Thyroid gland (tissue), 4 donors: ENCODE results near the gene SPARC. TPM values are rescaled to one million over a fixed set of nuclear protein-coding genes. Genes with fewer than 3 reads are reported as not detected.

Experiments
- DNase-seq, 2 donors: peaks; one replicate each; pipeline ENCODE4 v3.0.0-alpha.2; 2019
- H3K27ac ChIP-seq, 3 donors: fragments of 200-600 bp; sonication (generic); 1 replicate in 2 of 3; 2 replicates in 1 of 3; pipeline ENCODE4 v1.5.1; 2016 to 2019; ENCODE audit warnings: mild to moderate bottlenecking in 1 of 3, moderate library complexity in 1 of 3
- H3K27me3 ChIP-seq: fragments of 200-600 bp; sonication (generic); one replicate; pipeline ENCODE4 v1.5.1; 2019
- H3K36me3 ChIP-seq, 2 donors: fragments of 200-600 bp; sonication (generic); one replicate each; pipeline ENCODE4 v1.5.1; 2016 to 2019
- H3K4me1 ChIP-seq, 2 donors: fragments of 200-600 bp; sonication (generic); one replicate each; pipeline ENCODE4 v1.5.1; 2017 to 2019
- H3K4me3 ChIP-seq, 3 donors: fragments of 200-600 bp; sonication (generic); replicated peaks in 1 of 3; 1 replicate in 2 of 3; 2 replicates in 1 of 3; pipeline ENCODE4 v1.5.1; 2016; ENCODE audit warnings: mild to moderate bottlenecking in 1 of 3
- H3K9me3 ChIP-seq: fragments of 200-600 bp; sonication (generic); one replicate; pipeline ENCODE4 v1.5.1; 2017
- CTCF ChIP-seq, 6 experiments: fragments of 200-600 bp in 3 of 6; fragments of 450-650 bp in 3 of 6; sonication (generic) in 3 of 6; IDR thresholded peaks; one replicate each; pipeline ENCODE4 v1.5.1; 2016 to 2019; ENCODE audit warnings: antibody characterized with exemption in 6 of 6, mild to moderate bottlenecking in 2 of 6, inconsistent platforms in 1 of 6, moderate library complexity in 1 of 6
- POLR2A ChIP-seq, 2 donors: fragments of 450-650 bp; IDR thresholded peaks; one replicate each; pipeline ENCODE4 v1.6.1; 2017; ENCODE audit warnings: antibody characterized with exemption in 2 of 2, mild to moderate bottlenecking in 2 of 2, moderate library complexity in 1 of 2
- WGBS, 2 donors: methylation state at CpG; one replicate each; pipeline ENCODE4 v1.1.5; 2017; 5-methylcytosine and 5-hydroxymethylcytosine counted together
- intact Hi-C: fragments of 100-400 bp; cut with DNase I; formaldehyde crosslinking; loops from one replicate; pipeline ENCODE4 v1.15.1; 2023
- total RNA-seq, 4 donors: library from RNA; depleted of rRNA; stranded (reverse); fragments of >200 nt; gene quantifications; one replicate each; pipeline ENCODE4 v1.2.3, GENCODE V29; 2016

SPARC gene
- total RNA-seq, 4 donors from 2014 or later = 302 to 327 (median 309) TPM

DNA sequence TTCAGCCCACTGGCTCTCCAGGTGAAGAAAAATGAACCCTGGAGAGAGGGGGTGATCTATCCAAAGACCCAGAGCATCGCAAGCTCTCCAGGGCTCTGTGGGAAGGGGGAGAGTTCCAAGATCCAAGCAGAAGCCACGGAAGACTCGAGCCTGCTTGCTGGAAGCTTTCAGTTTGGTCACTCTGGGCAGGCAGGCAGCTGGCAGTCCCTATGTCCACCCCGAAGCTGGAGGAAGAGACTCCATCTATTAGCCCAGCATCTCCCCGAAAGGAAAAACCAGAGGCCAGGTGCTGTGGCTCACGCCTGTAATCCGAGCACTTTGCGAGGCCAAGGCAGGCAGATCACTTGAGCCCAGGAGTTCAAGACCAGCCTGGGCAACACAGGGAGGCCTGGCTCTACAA, 10.7 kb upstream of the SPARC start:
- Histone ChIP-seq H3K9me3 (no peaks in the 10 kb centered on the region), H3K4me3 (no peak overlapping the region), H3K36me3 (no peaks in the 10 kb centered on the region), H3K27me3 (no peaks in the 10 kb centered on the region), H3K4me1 (peaks cover 11 to 39% of the 10 kb centered on the region in 2 donors), H3K27ac (peak overlapping the region in 2 of 3 donors; percentile 17 to 64)
- DNase-seq = no peak
- no peak for TF ChIP-seq CTCF (IDR thresholded peaks at IDR 0.05)
- no peak for TF ChIP-seq POLR2A (IDR thresholded peaks at IDR 0.05)
- intact Hi-C loops = no loop called here
- 78 to 84% methylated on average over 6 to 8 of the region's 8 CpGs for WGBS, 2 donors

DNA sequence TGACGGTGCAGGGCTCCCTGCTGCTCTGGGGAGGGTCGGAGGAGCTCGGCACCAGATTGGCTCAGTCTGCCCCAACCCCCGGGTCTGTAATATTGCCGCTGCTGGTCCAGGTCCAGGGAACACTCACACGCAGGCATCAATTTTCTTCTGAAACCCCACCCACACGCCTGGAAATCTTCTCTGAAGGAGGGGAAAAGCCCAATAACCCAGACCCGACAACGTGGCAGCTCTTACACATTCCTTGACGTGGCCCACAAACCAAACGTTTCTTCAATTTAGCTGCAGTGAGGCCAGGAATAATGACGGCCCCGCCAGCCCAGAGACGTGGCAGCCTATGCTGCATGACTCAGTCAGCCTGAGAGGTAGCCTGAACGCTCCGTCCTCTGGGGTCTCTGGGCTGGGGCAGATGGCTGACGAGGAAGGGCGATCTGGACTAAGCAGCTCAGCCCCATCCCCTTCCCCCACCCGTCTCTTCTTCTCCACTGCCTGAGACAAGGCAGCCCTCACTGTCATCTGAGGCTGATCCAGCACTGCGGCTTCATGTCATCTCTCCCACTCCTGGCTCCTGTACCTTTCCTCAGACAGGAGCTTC, 9.9 kb upstream of the SPARC start:
- DNase-seq = peak; percentile 35 to 38
- Histone ChIP-seq H3K9me3 (no peaks in the 10 kb centered on the region), H3K27me3 (no peaks in the 10 kb centered on the region), H3K4me3 (no peak overlapping the region), H3K36me3 (no peaks in the 10 kb centered on the region), H3K27ac (peak overlapping the region in 2 of 3 donors; percentile 51 to 64), H3K4me1 (peaks cover 16 to 43% of the 10 kb centered on the region in 2 donors)
- intact Hi-C loops = no loop called here
- TF ChIP-seq POLR2A (IDR thresholded peaks at IDR 0.05) (peak in 1 of 2 donors; percentile 10), CTCF (IDR thresholded peaks at IDR 0.05) (no peak)
- WGBS, 2 donors = 40 to 54% methylated on average over 20 of the region's 20 CpGs

- intact Hi-C loops = no loop called here
- Histone ChIP-seq H3K4me1 (peaks cover 16 to 40% of the 10 kb centered on the region in 2 donors), H3K9me3 (no peaks in the 10 kb centered on the region), H3K4me3 (no peak overlapping the region), H3K27ac (peak overlapping the region in 1 of 3 donors; percentile 64), H3K36me3 (no peaks in the 10 kb centered on the region), H3K27me3 (no peaks in the 10 kb centered on the region)
- WGBS, 2 donors = 93 to 100% methylated on average over 1 of the region's 1 CpG
- TF ChIP-seq POLR2A (IDR thresholded peaks at IDR 0.05) (no peak), CTCF (IDR thresholded peaks at IDR 0.05) (no peak)
- no peak for DNase-seq
Measured at GRCh38 chr5:151695464-151695863, 8.7 kb upstream of the SPARC start.

- H3K27me3 ChIP-seq = no peaks in the 10 kb centered on the region
- no peak overlapping the region for H3K4me3 ChIP-seq
- peaks cover 11 to 30% of the 10 kb centered on the region in 2 donors for H3K4me1 ChIP-seq
- no peaks in the 10 kb centered on the region for H3K36me3 ChIP-seq
- H3K27ac ChIP-seq = peak overlapping the region in 1 of 3 donors; percentile 5
- intact Hi-C loops = no loop called here
- no peak for DNase-seq
- H3K9me3 ChIP-seq = no peaks in the 10 kb centered on the region
- WGBS, 2 donors = 85 to 94% methylated on average over 3 of the region's 3 CpGs
- no peak for TF ChIP-seq POLR2A (IDR thresholded peaks at IDR 0.05)
Measured at GRCh38 chr5:151694035-151694485, 7.3 kb upstream of the SPARC start.

GRCh38 chr5:151692312-151692711, 5.6 kb upstream of the SPARC start:
- intact Hi-C loops = no loop called here
- Histone ChIP-seq H3K27ac (no peak overlapping the region), H3K4me1 (peaks cover 7 to 24% of the 10 kb centered on the region in 2 donors), H3K36me3 (no peaks in the 10 kb centered on the region), H3K9me3 (no peaks in the 10 kb centered on the region), H3K27me3 (no peaks in the 10 kb centered on the region), H3K4me3 (no peak overlapping the region)
- DNase-seq = no peak
- 32 to 33% methylated on average over 3 of the region's 3 CpGs for WGBS, 2 donors
- TF ChIP-seq POLR2A (IDR thresholded peaks at IDR 0.05) (no peak), CTCF (IDR thresholded peaks at IDR 0.05) (no peak)
